ENCODE results near the gene FCRL6. TPM values are rescaled to one million over a fixed set of nuclear protein-coding genes. Genes with fewer than 3 reads are reported as not detected.

Gene FCRL6
- total RNA-seq, 6 experiments from 2014 or later = 0.40 to 0.62 (median 0.51) TPM; not detected in 2

- Histone ChIP-seq H3K4me3 (no peak overlapping the region), H3K4me1 (no peaks in the 10 kb centered on the region), H3K27me3 (no peaks in the 10 kb centered on the region), H3K27ac (no peak overlapping the region), H3K36me3 (no peaks in the 10 kb centered on the region), H3K9me3 (no peaks in the 10 kb centered on the region)
- intact Hi-C loops (cut with DNase I) = loop anchor here (5.0 to 10.0 kb wide), 3 partner anchors 88 to 216 kb away; no protein-coding TSS in a partner anchor
- DNase-seq (peak; percentile 47 to 60 (median 53)), ATAC-seq (peak; percentile 89 to 97 (median 94))
- 0% methylated on average over 2 of the region's 2 CpGs for WGBS (ENCODE audit: insufficient coverage, low coverage, low lambda C conversion rate, missing lambda C conversion rate)
- TF ChIP-seq POLR2A (IDR thresholded peaks at IDR 0.05) (no peak), CTCF (IDR thresholded peaks at IDR 0.05) (peak; percentile 74 to 84 (median 80))
These were observed 3.3 kb upstream of the FCRL6 start for GRCh38 chr1:159798893-159799292.

DNA sequence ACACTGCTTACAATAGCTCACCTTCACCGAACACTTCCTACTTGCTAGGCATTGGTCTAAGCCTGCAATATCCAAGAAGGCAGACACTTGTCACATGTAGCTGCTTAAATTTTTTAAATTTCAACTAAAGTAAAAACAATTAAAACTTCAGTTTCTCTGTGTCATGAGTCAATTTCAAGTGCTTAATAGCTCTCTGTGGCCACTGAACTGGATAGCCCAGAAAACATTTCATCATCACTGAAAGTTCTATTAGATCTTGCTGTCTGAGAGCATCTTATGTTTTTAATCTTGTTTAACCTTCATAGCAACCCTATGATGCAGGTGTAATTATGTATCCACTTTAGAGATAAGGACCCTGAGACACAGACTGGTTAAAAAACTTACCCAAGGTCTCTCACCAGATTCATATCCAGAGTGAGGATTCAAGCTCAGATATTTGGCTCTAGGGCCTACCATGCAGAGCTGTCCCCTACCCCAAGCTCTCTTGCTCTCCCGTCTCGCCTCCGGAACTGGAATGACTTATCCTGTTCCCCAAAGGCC is 2.6 kb upstream of the FCRL6 start:
- TF ChIP-seq CTCF (IDR thresholded peaks at IDR 0.05) (no peak), POLR2A (IDR thresholded peaks at IDR 0.05) (no peak)
- H3K36me3 ChIP-seq = no peaks in the 10 kb centered on the region
- ATAC-seq (no peak), DNase-seq (no peak)
- 92% methylated on average over 3 of the region's 4 CpGs for WGBS (ENCODE audit: insufficient coverage, low coverage, low lambda C conversion rate, missing lambda C conversion rate)
- H3K4me1 ChIP-seq = no peaks in the 10 kb centered on the region
- H3K9me3 ChIP-seq = no peaks in the 10 kb centered on the region
- no peak overlapping the region for H3K4me3 ChIP-seq
- H3K27ac ChIP-seq = no peak overlapping the region
- H3K27me3 ChIP-seq = no peaks in the 10 kb centered on the region
- intact Hi-C loops (cut with DNase I) = loop anchor here (5.0 to 10.0 kb wide), 3 partner anchors 88 to 215 kb away; no protein-coding TSS in a partner anchor

- ATAC-seq (peak in 3 of 4 donors; percentile 29 to 46 (median 32)), DNase-seq (peak in 1 of 3 donors; percentile 47)
- no peak overlapping the region for H3K27ac ChIP-seq
- H3K27me3 ChIP-seq = no peaks in the 10 kb centered on the region
- TF ChIP-seq POLR2A (IDR thresholded peaks at IDR 0.05) (no peak), CTCF (IDR thresholded peaks at IDR 0.05) (no peak)
- 38% methylated on average over 8 of the region's 8 CpGs for WGBS (ENCODE audit: insufficient coverage, low coverage, low lambda C conversion rate, missing lambda C conversion rate)
- no peaks in the 10 kb centered on the region for H3K9me3 ChIP-seq
- no peak overlapping the region for H3K4me3 ChIP-seq
- intact Hi-C loops (cut with DNase I) = no loop called here
- no peaks in the 10 kb centered on the region for H3K36me3 ChIP-seq
- no peaks in the 10 kb centered on the region for H3K4me1 ChIP-seq
These were observed 1.8 kb upstream of the FCRL6 start for GRCh38 chr1:159800177-159800930.

GRCh38 chr1:159803956-159804689 is 2.0 kb downstream of the FCRL6 start:
- Histone ChIP-seq H3K4me1 (no peaks in the 10 kb centered on the region), H3K27ac (no peak overlapping the region), H3K27me3 (no peaks in the 10 kb centered on the region), H3K9me3 (no peaks in the 10 kb centered on the region), H3K4me3 (no peak overlapping the region), H3K36me3 (no peaks in the 10 kb centered on the region)
- WGBS (ENCODE audit: insufficient coverage, low coverage, low lambda C conversion rate, missing lambda C conversion rate) = 56% methylated on average over 6 of the region's 7 CpGs
- TF ChIP-seq POLR2A (IDR thresholded peaks at IDR 0.05) = no peak
- no peak for TF ChIP-seq CTCF (IDR thresholded peaks at IDR 0.05)
- no peak for DNase-seq
- no peak for ATAC-seq
- intact Hi-C loops (cut with DNase I) = no loop called here
